Prostate gland (tissue), 2 donors: ENCODE measurements around the gene BMP2. TPM values are rescaled to one million over a fixed set of nuclear protein-coding genes. Genes with fewer than 3 reads are reported as not detected.

ENCODE experiments used
- DNase-seq: peaks from one replicate; pipeline ENCODE4 v3.0.0-alpha.2; 2019; ENCODE audit warnings: low spot score
- H3K27ac ChIP-seq, 2 donors: fragments of 200-600 bp; sonication (generic); 2 replicates each; pipeline ENCODE4 v1.5.1; 2017 to 2019
- H3K27me3 ChIP-seq: fragments of 200-600 bp; sonication (generic); replicated peaks from 2 replicates; pipeline ENCODE4 v1.5.1; 2019; ENCODE audit not compliant: insufficient read depth
- H3K36me3 ChIP-seq, 2 donors: fragments of 200-600 bp; sonication (generic); 1 replicate in 1 of 2; 2 replicates in 1 of 2; pipeline versions ENCODE4 v1.5.1 to v1.8.1; 2017 to 2019
- H3K4me1 ChIP-seq: fragments of 200-600 bp; sonication (generic); replicated peaks from 2 replicates; pipeline ENCODE4 v1.5.1; 2019
- H3K4me3 ChIP-seq, 2 donors: fragments of 200-600 bp; sonication (generic); 2 replicates each; pipeline ENCODE4 v1.5.1; 2017 to 2019
- H3K9me3 ChIP-seq: fragments of 200-600 bp; sonication (generic); 2 replicates; pipeline ENCODE4 v1.5.1; 2017
- CTCF ChIP-seq, 4 experiments: fragments of 200-600 bp in 2 of 4; fragments of 450-650 bp in 2 of 4; sonication (generic) in 2 of 4; IDR thresholded peaks; 1 replicate in 3 of 4; 2 replicates in 1 of 4; pipeline ENCODE4 v1.5.1; 2016 to 2019; ENCODE audit warnings: antibody characterized with exemption in 4 of 4, mild to moderate bottlenecking in 2 of 4, moderate library complexity in 2 of 4
- POLR2A ChIP-seq: fragments of 450-650 bp; IDR thresholded peaks from one replicate; pipeline ENCODE4 v1.6.1; 2016; ENCODE audit warnings: antibody characterized with exemption, mild to moderate bottlenecking
- POLR2AphosphoS5 ChIP-seq: sonication (generic); formaldehyde crosslinking; IDR thresholded peaks from one replicate; pipeline ENCODE4 v1.6.1; 2017; ENCODE audit warnings: antibody characterized with exemption
- WGBS: methylation state at CpG from one replicate; pipeline ENCODE4 v1.1.5; 2018; 5-methylcytosine and 5-hydroxymethylcytosine counted together
- intact Hi-C: fragments of 100-400 bp; cut with DNase I; formaldehyde crosslinking; loops from one replicate; pipeline ENCODE4 v1.14.2; 2022
- total RNA-seq, 2 donors: library from RNA; depleted of rRNA; stranded (reverse); fragments of >200 nt; gene quantifications; one replicate each; pipeline ENCODE4 v1.1.0, GENCODE V29; 2016

The BMP2 gene
- total RNA-seq, 2 donors from 2014 or later, result 4.3 to 5.6 TPM

DNA sequence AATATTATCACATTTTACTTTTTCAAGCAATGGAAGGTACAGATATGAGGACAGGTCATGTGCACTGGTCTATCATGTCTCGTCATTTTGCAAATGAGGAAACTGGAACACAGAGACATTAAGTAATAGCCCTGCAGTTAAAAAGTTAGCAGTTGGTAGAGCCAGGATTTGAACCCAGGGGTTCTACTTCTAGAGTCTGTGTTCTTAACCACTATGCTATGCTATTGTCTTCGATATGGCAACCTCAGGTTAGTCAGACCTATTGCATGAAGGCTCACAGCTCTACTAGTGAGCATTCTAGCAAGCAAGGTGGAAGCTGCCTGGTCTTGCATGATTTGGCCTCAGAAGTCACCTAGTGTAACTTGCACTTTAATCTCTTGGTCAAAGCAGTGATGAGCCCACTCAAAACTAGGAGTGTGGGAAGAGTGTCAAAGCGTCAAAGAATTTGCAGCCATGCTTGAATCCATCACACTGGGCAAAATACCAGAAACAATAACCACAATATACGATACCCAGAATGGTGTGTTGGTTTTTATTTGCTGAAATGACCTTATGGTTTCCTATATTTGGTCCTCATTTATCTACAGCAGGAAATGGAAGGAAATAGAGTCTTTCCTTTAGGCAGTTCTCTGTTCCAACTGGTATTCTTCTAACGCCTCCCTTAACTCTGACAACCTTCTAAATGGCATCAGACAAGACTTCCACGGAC, 20.4 kb upstream of the BMP2 start:
- intact Hi-C loops, result no loop called here
- WGBS, result 74% methylated on average over 6 of the region's 6 CpGs

GRCh38 chr20:6750438-6750837, 17.0 kb upstream of the BMP2 start:
- H3K4me3 ChIP-seq, result no peak overlapping the region
- intact Hi-C loops, result no loop called here
- no peaks in the 10 kb centered on the region for H3K9me3 ChIP-seq
- no peak overlapping the region for H3K27ac ChIP-seq
- DNase-seq, result no peak
- H3K27me3 ChIP-seq, result no peaks in the 10 kb centered on the region
- TF ChIP-seq POLR2AphosphoS5 (no peak), CTCF (IDR thresholded peaks at IDR 0.05) (no peak), POLR2A (no peak)
- H3K36me3 ChIP-seq, result no peaks in the 10 kb centered on the region
- H3K4me1 ChIP-seq, result no peaks in the 10 kb centered on the region

More for the DNA sequence above, 20.4 kb upstream of the BMP2 start:
- TF ChIP-seq CTCF (IDR thresholded peaks at IDR 0.05) (no peak), POLR2AphosphoS5 (no peak), POLR2A (no peak)
- no peaks in the 10 kb centered on the region for H3K9me3 ChIP-seq
- H3K27me3 ChIP-seq, result no peaks in the 10 kb centered on the region
- H3K4me1 ChIP-seq, result no peaks in the 10 kb centered on the region
- H3K27ac ChIP-seq, result no peak overlapping the region
- H3K4me3 ChIP-seq, result no peak overlapping the region
- DNase-seq, result no peak
- no peaks in the 10 kb centered on the region for H3K36me3 ChIP-seq

DNA sequence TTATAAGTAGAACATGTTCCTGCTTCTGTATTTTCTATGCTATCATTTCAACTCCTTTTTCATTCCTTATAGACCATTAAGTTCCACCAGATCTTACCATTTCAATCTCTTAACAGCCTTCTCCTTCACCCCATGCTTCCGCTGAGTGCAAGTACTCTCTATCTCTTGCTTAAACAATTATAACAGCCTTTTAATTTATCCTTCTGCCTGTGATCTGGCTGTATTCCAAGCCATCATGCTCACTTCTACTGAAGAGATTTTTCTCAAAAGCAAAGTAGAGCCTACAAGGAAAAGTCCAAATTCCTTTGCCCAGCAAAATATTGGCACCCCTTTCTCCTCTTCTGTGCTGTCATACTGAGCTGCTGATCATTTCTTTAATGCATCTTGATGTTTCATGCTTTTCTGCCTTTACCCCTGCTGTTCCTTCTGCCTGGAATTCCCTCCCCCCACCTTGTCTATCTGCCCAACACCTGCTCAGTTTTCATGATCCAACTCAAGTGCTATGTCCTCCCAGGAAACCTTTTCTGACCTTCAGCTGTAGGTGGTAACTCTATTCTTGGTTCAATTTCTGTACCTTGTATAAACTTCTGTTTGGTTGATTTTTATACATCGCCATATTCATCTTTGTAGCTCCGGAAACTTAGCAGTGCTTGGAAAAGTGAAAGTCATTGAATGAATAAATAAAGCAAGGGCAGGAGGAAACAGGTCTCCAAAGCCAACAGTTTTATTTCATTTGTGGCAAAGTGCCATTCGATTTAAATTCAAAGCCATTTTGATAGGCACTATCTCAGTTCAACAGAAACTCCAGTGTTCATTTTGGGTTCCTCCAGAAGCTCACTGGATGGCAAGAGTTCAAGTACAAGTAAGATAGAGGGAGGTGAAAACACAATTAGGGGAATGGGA, 10.5 kb upstream of the BMP2 start:
- DNase-seq, result no peak
- no peaks in the 10 kb centered on the region for H3K36me3 ChIP-seq
- TF ChIP-seq CTCF (IDR thresholded peaks at IDR 0.05), result no peak
- no peak for TF ChIP-seq POLR2AphosphoS5
- no peak for TF ChIP-seq POLR2A
- H3K4me1 ChIP-seq, result no peaks in the 10 kb centered on the region
- 61% methylated on average over 4 of the region's 4 CpGs for WGBS
- no peaks in the 10 kb centered on the region for H3K27me3 ChIP-seq
- intact Hi-C loops, result no loop called here
- no peak overlapping the region for H3K27ac ChIP-seq
- no peak overlapping the region for H3K4me3 ChIP-seq
- no peaks in the 10 kb centered on the region for H3K9me3 ChIP-seq

DNA sequence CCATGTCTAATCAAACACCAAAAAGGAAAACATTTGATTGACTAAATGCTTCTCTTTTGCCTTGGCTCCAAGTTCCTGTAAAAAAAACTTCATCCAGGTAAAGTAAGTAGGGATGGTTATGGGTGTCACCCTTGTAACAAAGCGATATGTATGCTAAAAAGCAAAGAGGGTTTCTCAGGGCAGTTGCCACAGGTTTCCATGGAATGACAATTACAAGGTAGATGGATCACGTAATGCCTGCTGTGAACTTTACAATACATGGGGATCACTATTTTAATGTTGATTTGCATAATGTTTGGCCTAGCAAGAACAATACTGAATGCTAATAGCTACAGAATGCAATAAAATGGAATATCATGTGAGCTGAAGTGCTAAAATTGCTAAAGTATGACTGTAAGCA, 2.9 kb upstream of the BMP2 start:
- H3K4me3 ChIP-seq, result no peak overlapping the region
- H3K9me3 ChIP-seq, result no peaks in the 10 kb centered on the region
- H3K4me1 ChIP-seq, result no peaks in the 10 kb centered on the region
- no peaks in the 10 kb centered on the region for H3K36me3 ChIP-seq
- DNase-seq, result no peak
- no peaks in the 10 kb centered on the region for H3K27me3 ChIP-seq
- intact Hi-C loops, result loop anchor here (10.0 kb wide), 1 partner anchor 1090 kb away; no protein-coding TSS in a partner anchor
- 94% methylated on average over 2 of the region's 2 CpGs for WGBS
- no peak overlapping the region for H3K27ac ChIP-seq
- TF ChIP-seq POLR2A (no peak), POLR2AphosphoS5 (no peak)

- H3K27me3 ChIP-seq, result no peaks in the 10 kb centered on the region
- TF ChIP-seq POLR2AphosphoS5 (no peak), CTCF (IDR thresholded peaks at IDR 0.05) (peak; percentile 34 to 60 (median 48)), POLR2A (no peak)
- DNase-seq, result no peak
- H3K27ac ChIP-seq, result no peak overlapping the region
- intact Hi-C loops, result loop anchor here (10.0 kb wide), 1 partner anchor 1089 kb away; no protein-coding TSS in a partner anchor
- H3K9me3 ChIP-seq, result no peaks in the 10 kb centered on the region
- no peaks in the 10 kb centered on the region for H3K36me3 ChIP-seq
- WGBS, result 12% methylated on average over 6 of the region's 6 CpGs
- H3K4me3 ChIP-seq, result no peak overlapping the region
- H3K4me1 ChIP-seq, result no peaks in the 10 kb centered on the region
Measured at GRCh38 chr20:6765469-6766058, 1.9 kb upstream of the BMP2 start.
